ENCODE results near the gene PRPSAP2. TPM values are rescaled to one million over a fixed set of nuclear protein-coding genes. Genes with fewer than 3 reads are reported as not detected.

Gene PRPSAP2
- total and polyA plus RNA-seq, 8 donors: 27.3 to 57.4 (median 54.1) TPM

GRCh38 chr17:18932360-18933055 is 74.6 kb downstream of the PRPSAP2 start:
- no peaks in the 10 kb centered on the region for H3K9me3 ChIP-seq
- intact Hi-C loops (cut with DNase I): loop anchor here in 1 of 2 donors (10.0 kb wide), 1 partner anchor 58 kb away; no protein-coding TSS in a partner anchor
- no peaks in the 10 kb centered on the region for H3K27me3 ChIP-seq
- peaks cover 0 to 27% of the 10 kb centered on the region in 2 donors for H3K36me3 ChIP-seq
- H3K4me1 ChIP-seq: no peaks in the 10 kb centered on the region
- ATAC-seq (no peak), DNase-seq (no peak)
- H3K4me3 ChIP-seq: no peak overlapping the region
- H3K27ac ChIP-seq: no peak overlapping the region
- TF ChIP-seq CTCF (IDR thresholded peaks at IDR 0.05): no peak

GRCh38 chr17:18933102-18934058 is 75.4 kb downstream of the PRPSAP2 start:
- no peak for TF ChIP-seq CTCF (IDR thresholded peaks at IDR 0.05)
- Histone ChIP-seq H3K27ac (no peak overlapping the region), H3K27me3 (no peaks in the 10 kb centered on the region), H3K36me3 (peaks cover 0 to 27% of the 10 kb centered on the region in 2 donors), H3K4me1 (no peaks in the 10 kb centered on the region), H3K9me3 (no peaks in the 10 kb centered on the region), H3K4me3 (no peak overlapping the region)
- ATAC-seq (no peak), DNase-seq (no peak)
- intact Hi-C loops (cut with DNase I): loop anchor here in 1 of 2 donors (10.0 kb wide), 1 partner anchor 59 kb away; no protein-coding TSS in a partner anchor

- intact Hi-C loops (cut with DNase I): loop anchor here in 1 of 2 donors (10.0 kb wide), 1 partner anchor 63 kb away; no protein-coding TSS in a partner anchor
Observed at GRCh38 chr17:18937981-18938691, 80.2 kb downstream of the PRPSAP2 start.

GRCh38 chr17:18938692-18939023 is 80.7 kb downstream of the PRPSAP2 start:
- Histone ChIP-seq H3K4me1 (no peaks in the 10 kb centered on the region), H3K27ac (no peak overlapping the region), H3K27me3 (no peaks in the 10 kb centered on the region), H3K4me3 (no peak overlapping the region), H3K36me3 (no peaks in the 10 kb centered on the region), H3K9me3 (no peaks in the 10 kb centered on the region)
- DNase-seq (no peak), ATAC-seq (no peak)
- TF ChIP-seq CTCF (IDR thresholded peaks at IDR 0.05): no peak
- intact Hi-C loops (cut with DNase I): loop anchor here in 1 of 2 donors (10.0 kb wide), 1 partner anchor 64 kb away; no protein-coding TSS in a partner anchor

More at GRCh38 chr17:18937981-18938691, 80.2 kb downstream of the PRPSAP2 start:
- no peaks in the 10 kb centered on the region for H3K9me3 ChIP-seq
- H3K27ac ChIP-seq: no peak overlapping the region
- no peak for TF ChIP-seq CTCF (IDR thresholded peaks at IDR 0.05)
- H3K27me3 ChIP-seq: no peaks in the 10 kb centered on the region
- H3K4me1 ChIP-seq: no peaks in the 10 kb centered on the region
- H3K36me3 ChIP-seq: no peaks in the 10 kb centered on the region
- no peak overlapping the region for H3K4me3 ChIP-seq
- ATAC-seq: no peak
- DNase-seq: no peak
